NCI-H2196 (cell line): ENCODE data around the gene ARHGAP29.

ENCODE experiments used
- DNase-seq: peaks from one replicate; lab custom pipeline; 2025; ENCODE audit not compliant: unreplicated experiment; lab: John Stamatoyannopoulos, UW

ARHGAP29 gene

DNA sequence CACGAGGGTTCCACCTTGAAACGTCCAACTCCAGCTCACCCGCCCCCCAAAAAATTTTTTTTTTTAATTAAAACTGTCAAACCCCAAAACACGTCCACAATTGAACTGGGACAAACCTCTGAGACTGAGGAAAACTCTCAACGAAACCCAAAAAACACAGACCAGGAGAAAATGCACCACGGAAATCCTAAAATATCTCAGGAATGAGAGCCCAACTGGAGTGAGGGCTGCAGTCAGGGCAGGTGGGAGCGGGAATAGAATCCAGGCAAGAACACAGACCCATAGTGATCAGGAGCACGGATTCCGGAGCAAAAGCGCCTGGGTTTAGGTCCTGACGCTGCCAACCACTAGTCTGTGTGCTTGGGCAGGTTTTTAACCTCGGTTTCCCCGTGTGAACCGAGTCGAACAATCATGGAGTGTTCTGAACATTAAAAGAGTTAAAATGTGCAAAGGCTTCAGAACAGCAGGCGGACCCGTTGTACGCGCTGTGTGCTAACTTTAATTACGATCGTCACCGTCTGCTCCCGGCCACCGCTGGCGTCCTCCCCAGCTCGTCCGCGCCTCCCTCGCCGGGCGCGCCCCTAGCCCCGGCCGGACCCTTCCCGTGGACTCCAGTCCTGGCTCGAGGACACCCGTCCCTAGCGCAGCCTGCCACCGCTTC is 624 bp downstream of the ARHGAP29 start:
- peak; percentile 18 for DNase-seq

DNA sequence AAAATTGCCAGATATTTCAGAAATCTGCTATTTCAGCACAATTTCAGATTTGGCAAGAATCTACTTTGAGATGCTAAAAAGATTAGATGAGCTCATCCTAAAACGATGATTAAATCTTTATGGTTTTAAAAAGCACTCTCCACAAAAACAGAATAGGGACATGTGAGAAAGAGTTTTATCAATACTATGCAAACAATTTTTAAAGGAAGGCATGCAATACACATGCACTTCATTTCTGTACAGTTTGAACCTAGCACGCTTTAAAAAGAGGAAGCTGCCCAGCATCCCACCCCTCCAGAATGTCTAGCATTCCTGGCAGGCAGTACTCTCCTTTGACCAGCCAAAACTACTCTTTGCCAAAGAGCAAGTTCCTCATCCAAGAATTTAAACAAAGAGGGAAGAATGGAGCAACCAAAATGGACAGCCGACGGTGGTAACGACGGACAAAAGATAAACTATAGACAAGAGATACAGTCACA is 1.3 kb downstream of the ARHGAP29 start:
- DNase-seq, result no peak

DNA sequence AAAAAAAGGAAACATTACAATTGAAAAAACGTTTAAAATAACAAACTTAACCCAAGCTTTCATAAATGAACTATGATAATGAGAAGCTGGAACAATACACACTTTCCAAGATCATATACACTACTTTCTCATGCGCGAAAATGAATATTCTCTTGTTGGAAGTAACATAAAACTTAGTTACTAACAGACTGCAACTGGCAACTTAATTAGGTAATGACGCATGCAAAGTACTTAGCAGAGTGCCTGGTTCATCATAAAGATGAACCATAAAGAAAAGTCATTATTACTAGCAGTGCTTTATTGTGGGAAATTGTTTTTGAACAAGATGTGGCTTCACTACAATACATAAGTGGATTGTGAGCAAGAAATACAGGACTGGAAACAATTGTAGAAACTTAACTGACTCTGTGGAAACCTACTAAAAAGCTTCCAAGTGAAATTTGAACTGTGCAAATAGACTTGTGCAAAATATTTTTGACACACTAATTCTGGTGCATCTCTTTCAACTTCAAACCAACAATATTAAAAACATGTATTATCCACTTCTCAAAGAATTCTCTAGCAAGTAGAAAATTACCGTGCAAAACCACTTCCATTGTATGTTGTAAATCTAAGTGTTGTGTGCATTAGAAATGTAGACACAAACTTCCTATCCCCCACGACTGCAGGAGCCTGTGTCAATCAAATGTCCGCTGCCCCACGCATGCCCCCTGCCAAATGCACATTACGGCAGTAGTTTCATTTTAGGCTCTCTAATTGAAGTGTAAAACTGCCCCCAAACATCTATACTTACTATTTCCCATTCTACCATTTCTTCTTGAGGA is 2.0 kb downstream of the ARHGAP29 start:
- DNase-seq, result no peak

DNA sequence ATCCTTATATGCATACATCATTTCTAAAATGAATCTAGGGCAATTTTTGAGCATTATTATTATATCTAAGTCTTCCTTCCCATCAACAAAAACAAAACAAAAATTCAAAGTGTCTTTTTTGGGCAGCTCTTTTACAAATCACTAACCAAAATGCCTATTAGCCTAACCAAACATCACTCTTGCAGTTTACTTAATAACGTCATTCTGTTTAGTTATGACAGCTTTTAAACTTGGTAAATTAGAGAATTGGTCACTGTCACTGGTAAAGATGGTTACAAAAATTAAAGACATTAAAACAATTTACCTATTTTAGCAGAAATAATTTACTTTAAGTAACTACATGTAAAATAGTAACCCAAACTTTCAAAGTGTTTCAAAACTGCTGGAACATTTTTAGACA is 2.8 kb downstream of the ARHGAP29 start:
- no peak for DNase-seq

DNA sequence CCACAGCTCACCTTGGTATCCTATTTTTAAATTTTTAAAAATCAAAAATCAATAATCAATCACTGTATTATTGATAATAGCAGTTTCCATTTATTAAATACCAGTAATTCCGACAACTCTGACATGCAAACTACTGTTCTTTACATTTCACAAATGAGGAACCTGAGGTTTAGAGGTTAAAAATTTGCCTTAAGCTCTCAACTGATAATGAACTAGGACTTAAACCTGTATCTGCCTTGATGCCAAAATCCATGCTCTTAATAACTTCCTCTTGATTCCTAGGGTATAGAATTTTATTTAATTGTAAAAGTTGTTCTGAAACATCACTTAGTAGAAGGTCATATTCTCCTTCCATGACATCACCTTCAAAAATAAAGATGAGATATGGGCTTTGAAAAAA is 5.6 kb downstream of the ARHGAP29 start:
- DNase-seq, result no peak

DNA sequence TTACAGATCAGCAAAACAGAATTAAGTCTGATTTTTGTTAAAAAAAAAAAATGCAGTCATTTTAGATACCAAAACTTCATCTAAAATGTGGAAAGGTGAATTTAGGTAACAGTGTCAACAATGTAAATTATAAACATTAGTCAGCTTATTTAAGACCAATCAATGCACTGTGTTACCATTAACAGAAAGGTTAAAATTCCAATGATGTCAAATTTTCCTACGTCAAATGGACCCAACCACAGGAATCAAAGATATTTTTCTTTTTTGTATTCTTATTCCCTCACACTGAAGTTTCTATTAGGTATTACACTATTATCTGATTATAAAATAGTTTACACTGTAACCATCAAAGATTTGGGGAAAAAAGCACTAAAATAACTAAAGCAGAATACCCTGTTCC is 6.5 kb downstream of the ARHGAP29 start:
- DNase-seq, result no peak

DNA sequence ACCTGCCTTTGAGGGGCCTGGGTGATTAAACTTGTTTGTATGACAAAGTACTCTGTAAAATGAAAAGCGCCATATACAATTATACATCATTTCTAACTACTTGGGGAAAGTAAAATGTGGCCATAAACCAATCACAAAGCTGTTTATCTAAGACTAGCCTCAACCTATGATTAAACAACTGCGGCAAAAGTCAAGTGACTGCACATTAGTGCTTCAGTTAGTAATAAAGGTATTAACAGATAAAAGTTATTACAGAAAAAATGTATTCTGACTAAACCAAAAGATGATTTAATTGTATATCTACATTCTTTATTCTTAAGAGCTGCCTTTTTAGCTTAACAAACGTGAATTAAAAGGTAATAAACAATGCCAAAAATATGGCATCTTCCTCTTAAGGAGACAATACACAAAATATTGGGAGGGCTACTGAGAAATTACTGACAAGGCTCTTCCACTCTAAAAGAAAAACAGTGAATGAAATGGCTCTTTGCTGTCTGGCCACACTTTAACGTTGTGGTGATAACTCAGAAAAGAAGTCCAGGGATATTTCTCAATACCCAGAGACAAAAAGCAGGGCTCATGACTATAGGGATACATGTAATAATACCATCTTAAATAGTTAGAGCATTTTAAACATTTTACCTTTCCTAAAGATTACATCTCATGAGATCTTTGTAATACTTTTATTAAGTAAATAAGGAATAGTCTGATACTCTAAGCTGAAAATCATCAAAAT is 8.6 kb downstream of the ARHGAP29 start:
- no peak for DNase-seq

DNA sequence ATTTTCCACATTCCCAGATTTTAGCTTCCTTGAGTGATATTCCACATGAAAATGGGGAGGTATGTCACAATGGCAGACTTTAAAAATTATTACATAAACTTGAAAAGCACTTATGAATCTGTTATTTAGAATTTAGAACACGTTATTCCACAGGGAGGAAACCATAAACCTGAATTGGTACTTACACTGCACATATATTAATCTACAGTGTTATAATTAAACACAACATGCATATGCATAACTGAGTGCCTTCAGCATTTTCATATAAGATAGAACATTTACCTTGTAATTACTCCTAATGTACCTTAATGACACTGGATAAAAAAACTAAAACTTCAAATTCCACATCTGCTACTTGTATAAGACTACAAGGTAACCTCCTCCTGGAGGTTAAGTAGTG is 9.8 kb downstream of the ARHGAP29 start:
- DNase-seq, result no peak

DNA sequence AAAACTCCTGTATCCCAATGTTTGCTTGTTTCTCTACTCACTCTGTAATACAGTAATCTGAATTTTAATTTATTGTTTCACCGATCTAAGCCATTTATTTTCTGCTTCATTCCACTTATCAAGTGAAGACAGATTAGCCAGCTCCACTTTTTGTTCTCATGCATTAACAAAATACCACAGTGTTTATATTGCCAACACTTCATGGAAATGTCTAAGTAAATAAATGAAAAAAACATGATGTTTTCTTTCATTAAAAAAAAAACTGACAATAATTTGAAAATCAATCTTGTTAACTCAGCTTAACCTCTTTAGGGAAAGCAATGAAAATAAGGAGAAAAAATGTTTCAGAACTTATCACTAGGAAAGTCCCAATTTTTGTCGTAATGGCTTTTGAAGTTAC is 11.5 kb downstream of the ARHGAP29 start:
- DNase-seq, result no peak

DNA sequence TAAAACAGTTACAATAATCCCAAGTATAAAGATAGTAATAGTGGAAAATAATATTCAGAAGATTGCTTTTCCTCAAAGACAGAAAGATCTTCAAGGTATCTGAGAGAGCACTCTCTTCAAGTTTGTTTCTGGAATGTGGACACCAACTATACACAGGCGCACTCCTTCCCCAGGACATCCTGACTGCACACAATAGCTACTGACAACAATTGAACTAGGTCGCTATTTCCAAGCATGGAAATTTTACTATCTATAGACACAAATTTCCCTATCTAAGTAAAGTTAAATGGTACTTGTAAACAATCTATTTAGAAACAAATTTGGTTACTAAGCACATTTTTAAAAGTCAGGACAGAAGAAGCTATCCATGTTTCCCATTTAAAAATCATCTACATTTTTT is 19.1 kb downstream of the ARHGAP29 start:
- DNase-seq, result no peak

DNA sequence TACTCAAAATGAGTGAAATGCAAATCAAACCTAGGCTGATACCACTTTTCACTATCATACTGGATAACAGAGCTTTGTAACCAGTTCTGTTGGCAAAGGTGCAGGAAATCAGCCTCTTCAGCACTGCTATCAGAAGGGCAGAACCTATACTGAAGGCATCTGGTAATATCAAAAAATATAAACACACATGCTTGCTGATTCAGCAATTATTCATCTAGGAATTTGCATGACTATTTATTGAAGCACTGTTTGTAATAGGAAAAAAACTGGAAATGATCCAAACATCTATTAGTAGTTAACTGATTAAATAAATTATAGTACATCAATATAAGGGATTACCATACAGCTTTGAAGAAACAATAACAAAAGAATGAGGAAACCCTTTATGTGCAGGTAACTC is 21.4 kb downstream of the ARHGAP29 start:
- no peak for DNase-seq

DNA sequence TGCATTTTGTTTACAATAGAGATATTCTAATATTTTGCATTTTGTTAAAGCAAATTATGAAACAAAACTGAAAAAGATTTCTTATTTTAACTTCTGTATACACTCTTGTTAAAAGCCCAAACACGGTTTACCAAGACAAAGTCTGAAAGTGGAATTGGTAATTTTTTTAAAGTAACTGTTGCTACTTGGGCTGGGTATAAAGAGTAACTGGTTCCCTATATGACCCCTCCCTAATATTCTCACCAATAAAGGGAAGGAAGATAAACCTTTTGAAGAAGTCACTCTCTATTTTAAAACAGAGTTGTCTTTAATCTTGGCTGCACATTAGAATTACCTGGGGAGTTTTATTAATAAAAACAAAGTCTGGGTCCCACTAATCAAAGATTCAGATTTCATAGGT is 27.4 kb downstream of the ARHGAP29 start:
- no peak for DNase-seq

DNA sequence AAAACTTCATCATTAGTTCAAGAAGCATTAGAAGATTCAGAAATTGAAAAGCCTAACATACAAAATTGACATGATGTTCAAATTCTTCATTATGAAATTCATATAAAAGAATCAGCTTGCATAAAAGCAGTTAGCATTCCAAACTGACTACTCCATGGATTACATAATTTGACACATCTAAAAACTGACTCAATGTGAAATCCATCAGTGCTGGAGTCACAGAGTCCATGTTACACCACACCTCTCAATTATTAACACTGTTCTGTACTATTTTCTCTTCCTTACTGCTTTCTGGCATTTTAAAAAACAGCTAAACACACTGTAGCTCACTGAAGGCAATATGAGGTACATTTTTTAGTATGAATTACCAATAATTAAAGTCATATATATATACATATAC is 28.0 kb downstream of the ARHGAP29 start:
- no peak for DNase-seq

DNA sequence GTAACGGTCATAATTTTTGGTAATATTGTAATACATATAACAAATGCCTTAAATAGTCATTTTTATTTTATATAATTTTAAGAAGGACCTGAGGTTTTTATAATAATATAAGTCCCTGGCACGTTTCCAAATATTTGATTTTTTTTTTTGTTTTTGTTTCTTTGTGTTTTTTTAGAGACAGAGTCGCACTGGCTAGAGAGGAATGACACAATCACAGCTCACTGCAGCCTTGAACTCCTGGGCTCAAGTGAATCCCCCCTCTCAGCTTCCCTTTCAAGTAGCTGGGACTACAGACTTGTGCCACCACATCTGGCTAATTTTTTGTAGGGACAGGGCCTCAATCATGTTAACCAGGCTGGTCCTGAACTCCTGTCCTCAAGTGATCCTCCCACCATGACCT is 29.7 kb downstream of the ARHGAP29 start:
- no peak for DNase-seq

DNA sequence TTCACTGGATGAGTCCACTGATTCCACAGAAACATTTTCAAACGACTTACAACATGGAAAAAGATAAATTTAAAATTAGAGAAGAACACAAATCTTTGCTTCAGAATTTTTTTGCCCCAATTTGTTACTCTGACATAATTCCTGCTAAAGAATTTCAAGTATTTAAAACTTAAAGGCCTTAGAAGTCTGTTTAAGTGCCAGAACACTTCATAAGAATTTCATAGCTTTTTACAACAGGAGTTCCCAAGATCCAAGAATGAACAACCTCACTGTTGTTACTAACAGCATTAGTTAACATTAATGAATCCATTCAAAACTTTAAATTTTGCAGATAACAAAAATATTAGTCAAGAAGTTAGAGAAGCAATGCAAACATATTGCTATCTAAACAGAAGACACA is 31.7 kb downstream of the ARHGAP29 start:
- DNase-seq, result no peak

DNA sequence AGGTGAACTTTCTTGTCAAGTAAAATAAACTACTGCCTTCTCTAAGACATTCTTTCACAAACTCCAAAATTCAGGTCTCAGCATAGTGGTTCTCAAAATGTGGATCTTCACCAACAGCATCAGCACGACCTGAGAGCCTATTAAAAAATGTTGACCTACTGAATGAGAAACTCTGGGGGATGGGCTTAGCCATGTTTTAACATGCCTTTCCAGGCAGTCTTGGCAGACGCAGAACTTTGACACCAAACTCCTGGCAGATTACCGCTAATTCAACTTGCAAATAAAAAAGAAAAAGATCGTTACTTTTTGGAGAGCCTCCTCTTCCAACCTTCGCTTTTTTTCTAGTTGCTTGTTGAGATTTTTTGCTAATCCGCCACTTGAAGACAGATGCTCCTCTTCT is 35.1 kb downstream of the ARHGAP29 start:
- no peak for DNase-seq

DNA sequence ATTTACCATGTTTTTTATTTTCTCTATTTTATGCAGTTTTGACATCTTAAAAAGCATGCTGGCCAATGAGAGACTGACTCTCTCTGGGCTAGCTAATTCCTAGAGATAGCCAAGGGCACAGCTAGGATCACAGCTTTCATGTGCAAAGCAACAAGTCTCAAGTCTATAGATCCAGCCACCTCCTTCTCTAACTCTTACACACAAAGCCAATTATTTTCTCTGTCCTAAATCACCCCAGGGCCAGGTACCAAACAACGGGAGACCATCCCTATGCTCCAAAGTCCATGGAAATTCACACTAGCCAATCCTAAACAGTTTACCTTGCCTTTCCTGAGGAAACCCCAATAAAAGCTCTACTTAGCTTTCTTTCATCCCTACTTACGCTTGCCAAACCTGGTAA is 38.0 kb downstream of the ARHGAP29 start:
- no peak for DNase-seq

DNA sequence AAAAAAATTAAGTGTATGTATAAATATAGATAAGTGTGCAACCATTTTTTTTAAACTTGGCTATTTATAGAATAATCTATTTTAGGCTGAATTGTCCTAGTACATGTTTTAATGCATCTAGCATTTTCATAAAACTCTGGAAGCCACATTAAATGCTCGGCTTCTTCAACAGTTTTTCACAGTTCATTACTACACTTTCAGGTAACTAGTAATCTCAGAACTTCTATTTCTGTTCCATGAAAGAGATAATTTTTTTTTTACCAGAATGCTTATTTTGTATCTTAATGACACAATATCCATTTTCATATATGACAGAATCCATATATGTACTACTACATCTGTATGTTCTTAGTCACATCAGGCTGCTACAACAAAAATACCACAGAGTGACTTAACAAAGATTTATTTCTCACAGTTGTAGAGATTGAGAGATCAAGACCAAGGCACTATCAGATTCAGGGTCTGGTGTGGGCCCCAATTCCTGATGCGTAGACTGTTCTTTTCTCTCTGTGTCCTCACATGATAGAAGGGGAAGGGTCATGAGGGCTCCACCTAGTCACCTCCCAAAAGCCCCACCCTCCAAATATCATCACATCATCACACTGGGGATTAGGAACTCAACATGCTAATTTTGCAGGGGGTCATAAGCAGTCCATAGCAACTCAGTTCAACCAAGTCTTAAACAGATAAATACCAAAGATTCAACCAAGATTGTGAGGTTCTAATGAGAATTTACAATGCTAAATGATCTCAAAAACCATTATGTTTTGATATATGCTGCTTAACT is 43.1 kb downstream of the ARHGAP29 start:
- DNase-seq, result no peak

DNA sequence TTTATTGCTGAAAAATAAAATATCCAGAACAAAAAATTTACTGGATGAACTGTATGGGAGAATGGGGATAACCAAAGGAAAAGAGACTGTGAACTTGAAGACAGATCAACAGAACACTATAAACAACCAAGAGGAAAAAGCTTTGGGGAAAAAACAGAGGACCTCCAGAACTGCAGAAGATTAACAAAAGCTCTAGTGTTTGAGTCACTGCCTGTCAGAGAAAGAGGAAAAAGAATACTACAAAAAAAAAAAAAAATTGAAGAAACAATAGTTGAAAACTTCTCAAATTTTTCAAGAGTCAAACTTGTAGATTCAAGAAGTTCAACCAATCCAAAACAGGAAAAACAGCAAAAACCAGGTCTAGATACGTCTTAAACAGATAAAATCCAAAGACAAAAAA is 44.3 kb downstream of the ARHGAP29 start:
- DNase-seq, result no peak

DNA sequence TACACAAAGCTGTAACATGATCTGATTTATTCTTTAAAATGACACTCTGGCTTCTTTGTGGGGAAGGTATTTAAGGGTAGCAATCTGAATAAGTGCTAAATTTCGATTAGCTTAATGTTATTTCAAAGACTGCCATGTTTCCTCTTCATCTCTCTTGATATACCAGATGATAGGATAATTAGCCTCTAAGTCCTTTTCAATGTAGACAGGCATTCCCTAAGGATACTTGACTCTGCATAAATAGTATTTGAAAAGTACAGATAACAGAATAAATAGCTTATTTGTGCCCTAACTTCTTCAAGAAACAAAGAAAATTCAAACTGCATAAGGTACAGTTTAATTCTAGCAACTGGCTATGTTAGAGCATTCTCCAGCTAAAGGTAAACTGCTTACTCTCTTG is 46.2 kb downstream of the ARHGAP29 start:
- no peak for DNase-seq

DNA sequence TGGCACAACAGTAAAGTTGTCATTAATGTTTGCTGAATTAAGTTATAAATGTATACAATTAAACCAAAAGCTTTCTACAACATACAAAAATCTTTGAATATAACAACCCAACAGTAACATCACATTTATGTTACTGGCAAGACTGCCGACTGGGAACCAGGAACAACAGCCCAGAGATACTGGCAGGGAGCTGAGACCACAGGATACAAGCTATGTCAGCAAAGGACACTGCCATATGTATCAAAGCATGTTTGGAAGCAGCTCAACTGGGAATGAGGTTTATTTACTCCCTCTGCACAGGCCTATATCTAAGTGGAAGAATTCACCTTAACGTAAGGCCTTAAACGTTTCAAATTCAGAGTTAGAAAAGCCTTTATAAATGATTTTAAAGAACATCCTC is 50.4 kb downstream of the ARHGAP29 start:
- DNase-seq, result no peak
